GM12878 (cell line): ENCODE data around the gene DMD.

Experiments used
- CBX5 ChIP-seq: sonication (generic); IDR thresholded peaks from 2 replicates; pipeline ENCODE4 v1.6.1; 2016; ENCODE audit warnings: low read depth, moderate library complexity, mild to moderate bottlenecking, inconsistent platforms
- CTCF ChIP-seq, 3 experiments: IDR thresholded peaks in 2 of 3; conservative IDR thresholded peaks in 1 of 3; 2 replicates each; pipeline ENCODE4 v1.5.1; 2011; ENCODE audit warnings: low read depth in 3 of 3, low read length in 3 of 3, mild to moderate bottlenecking in 3 of 3, control low read depth in 2 of 3, moderate library complexity in 2 of 3, inconsistent platforms in 1 of 3, mixed read lengths in 1 of 3; ENCODE audit not compliant: control insufficient read depth in 2 of 3, insufficient read depth in 1 of 3; ENCODE audit errors: extremely low read depth in 1 of 3
- HCFC1 ChIP-seq: fragments of 150-350 bp; IDR thresholded peaks from 2 replicates; pipeline ENCODE4 v1.6.1; 2014; ENCODE audit warnings: low read length
- HDAC2 ChIP-seq: fragments of 200-600 bp; sonication (generic); IDR thresholded peaks from 2 replicates; pipeline ENCODE4 v1.6.1; 2017
- IRF3 ChIP-seq: fragments of 450-650 bp; IDR thresholded peaks from 2 replicates; pipeline ENCODE4 v1.6.1; 2014; ENCODE audit warnings: mild to moderate bottlenecking
- POLR2A ChIP-seq: IDR thresholded peaks from 2 replicates; pipeline ENCODE4 v1.6.1; 2011; ENCODE audit warnings: low read depth, mild to moderate bottlenecking, low read length
- RCOR1 ChIP-seq: conservative IDR thresholded peaks from 2 replicates; pipeline ENCODE4 v1.6.1; 2012; ENCODE audit warnings: low read depth, low read length, improper control_type of control experiment
- RFX5 ChIP-seq: IDR thresholded peaks from 2 replicates; pipeline ENCODE4 v1.6.1; 2011; ENCODE audit warnings: low read depth, low read length, improper control_type of control experiment
- SMARCA5 ChIP-seq: fragments of 450-650 bp; IDR thresholded peaks from 2 replicates; pipeline ENCODE4 v1.6.1; 2017; ENCODE audit warnings: mild to moderate bottlenecking
- SP1 ChIP-seq: IDR thresholded peaks from one replicate; pipeline ENCODE4 v1.6.1; 2011; ENCODE audit warnings: low read depth, low read length
- SUZ12 ChIP-seq: fragments of 200-600 bp; sonication (generic); IDR thresholded peaks from one replicate; pipeline ENCODE4 v1.6.1; 2018; ENCODE audit warnings: antibody characterized with exemption, mild to moderate bottlenecking; ENCODE audit not compliant: unreplicated experiment
- ZBTB33 ChIP-seq: fragments of 450-650 bp; IDR thresholded peaks from 2 replicates; pipeline ENCODE4 v1.6.1; 2017; ENCODE audit warnings: mild to moderate bottlenecking

GRCh38 chrX:31934015-31934414 lies 1277.3 kb downstream of the DMD start:
- TF ChIP-seq CTCF (IDR thresholded peaks at IDR 0.05 in 2 of 3, conservative IDR thresholded peaks at IDR 0.05 in 1 of 3; ENCODE audit: control insufficient read depth in 2 of 3, extremely low read depth in 1 of 3, insufficient read depth in 1 of 3, low read depth in 3 of 3, low read length in 3 of 3) (no peak), HDAC2 (no peak), SUZ12 (no peak), CBX5 (no peak), SMARCA5 (no peak), RCOR1 (no peak), IRF3 (no peak), ZBTB33 (no peak), POLR2A (no peak), RFX5 (no peak), HCFC1 (no peak), SP1 (no peak)
